Measurements from ENCODE around the gene CLIC4. TPM values are rescaled to one million over a fixed set of nuclear protein-coding genes. Genes with fewer than 3 reads are reported as not detected.
"Not testable (repeated sequence)": the region's sequence is repeated elsewhere in the genome, so short reads cannot be mapped to it uniquely, and the experiment has no call there.

CLIC4 gene
- total and polyA plus RNA-seq, 2 experiments from 2014 or later: 136 to 361 TPM

DNA sequence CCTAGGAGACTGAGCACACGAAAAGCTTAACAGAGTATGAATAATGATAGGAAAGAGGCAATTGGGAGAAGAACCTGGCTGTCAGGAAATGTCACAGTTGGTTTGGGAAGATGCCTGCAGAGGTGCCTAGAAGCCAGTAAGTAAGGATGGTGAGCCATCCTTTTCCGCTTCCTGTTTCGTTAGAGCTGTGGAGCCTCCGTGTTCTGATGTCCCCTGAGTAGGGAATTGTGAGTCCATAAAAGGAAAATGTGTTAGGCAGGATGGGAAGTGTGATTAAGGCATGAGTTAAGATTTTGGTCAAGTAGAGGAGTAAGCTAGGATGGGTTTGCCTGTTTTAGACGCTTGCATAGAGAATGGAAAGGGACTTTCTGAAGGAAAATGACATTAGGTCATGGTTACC, 9.0 kb downstream of the CLIC4 start:
- Histone ChIP-seq H3K27me3 (no peaks in the 10 kb centered on the region), H3K4me1 (ENCODE audit: low read depth) (peaks cover 22% of the 10 kb centered on the region), H3K36me3 (no peaks in the 10 kb centered on the region), H3K9me3 (ENCODE audit: low read depth) (no peaks in the 10 kb centered on the region), H3K4me3 (no peak overlapping the region), H3K27ac (peak overlapping the region; percentile 46)
- TF ChIP-seq, protein P1, sequence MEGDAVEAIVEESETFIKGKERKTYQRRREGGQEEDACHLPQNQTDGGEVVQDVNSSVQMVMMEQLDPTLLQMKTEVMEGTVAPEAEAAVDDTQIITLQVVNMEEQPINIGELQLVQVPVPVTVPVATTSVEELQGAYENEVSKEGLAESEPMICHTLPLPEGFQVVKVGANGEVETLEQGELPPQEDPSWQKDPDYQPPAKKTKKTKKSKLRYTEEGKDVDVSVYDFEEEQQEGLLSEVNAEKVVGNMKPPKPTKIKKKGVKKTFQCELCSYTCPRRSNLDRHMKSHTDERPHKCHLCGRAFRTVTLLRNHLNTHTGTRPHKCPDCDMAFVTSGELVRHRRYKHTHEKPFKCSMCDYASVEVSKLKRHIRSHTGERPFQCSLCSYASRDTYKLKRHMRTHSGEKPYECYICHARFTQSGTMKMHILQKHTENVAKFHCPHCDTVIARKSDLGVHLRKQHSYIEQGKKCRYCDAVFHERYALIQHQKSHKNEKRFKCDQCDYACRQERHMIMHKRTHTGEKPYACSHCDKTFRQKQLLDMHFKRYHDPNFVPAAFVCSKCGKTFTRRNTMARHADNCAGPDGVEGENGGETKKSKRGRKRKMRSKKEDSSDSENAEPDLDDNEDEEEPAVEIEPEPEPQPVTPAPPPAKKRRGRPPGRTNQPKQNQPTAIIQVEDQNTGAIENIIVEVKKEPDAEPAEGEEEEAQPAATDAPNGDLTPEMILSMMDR (IDR thresholded peaks at IDR 0.05; ENCODE audit: low read depth, low read length): no peak
- peak in 1 of 2 donors; percentile 68 for DNase-seq (ENCODE audit: low read depth in 1 of 2, low spot score in 1 of 2)

DNA sequence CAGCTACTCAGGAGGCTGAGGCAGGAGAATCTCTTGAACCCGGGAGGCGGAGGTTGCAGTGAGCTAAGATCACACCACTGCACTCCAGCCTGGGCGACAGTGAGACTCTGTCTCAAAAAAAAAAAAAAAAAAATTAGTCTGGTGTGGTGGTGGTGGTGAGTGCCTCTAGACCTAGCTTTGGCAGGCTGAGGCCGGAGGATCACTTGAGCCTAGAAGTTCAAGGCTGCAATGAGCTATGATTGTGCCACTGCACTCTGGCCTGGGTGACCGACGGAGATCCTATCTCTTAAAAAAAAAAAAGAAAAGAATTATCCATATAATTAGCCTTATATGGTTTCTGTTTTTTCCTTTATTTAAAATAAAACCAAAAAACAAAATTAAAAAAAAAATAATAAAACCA, 10.1 kb downstream of the CLIC4 start:
- not testable (repeated sequence) for H3K9me3 ChIP-seq (ENCODE audit: low read depth); H3K36me3 ChIP-seq; H3K27ac ChIP-seq; DNase-seq (ENCODE audit: low read depth in 1 of 2, low spot score in 1 of 2); H3K27me3 ChIP-seq; H3K4me3 ChIP-seq
- peaks cover 22% of the 10 kb centered on the region for H3K4me1 ChIP-seq (ENCODE audit: low read depth)

DNA sequence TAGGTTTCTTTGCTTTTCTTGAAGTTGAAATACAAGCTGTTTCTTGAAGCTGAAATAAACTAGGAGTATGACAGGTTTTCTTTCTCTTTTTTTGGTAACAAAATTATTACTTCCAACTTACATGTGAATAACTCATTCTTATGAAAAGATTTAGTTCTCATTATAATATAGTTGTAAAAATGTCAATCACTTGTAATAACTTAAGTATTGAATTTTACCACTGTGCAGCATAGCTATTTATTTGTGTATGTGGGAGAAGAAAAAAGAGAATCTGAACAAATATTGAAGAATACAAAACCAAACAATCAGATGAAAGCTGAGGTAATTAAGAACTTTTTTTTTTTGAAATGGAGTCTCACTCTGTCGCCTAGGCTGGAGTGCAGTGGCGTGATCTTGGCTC, 11.1 kb downstream of the CLIC4 start:
- peaks cover 29% of the 10 kb centered on the region for H3K4me1 ChIP-seq (ENCODE audit: low read depth)
- no peaks in the 10 kb centered on the region for H3K27me3 ChIP-seq
- no peak overlapping the region for H3K27ac ChIP-seq
- H3K36me3 ChIP-seq: no peaks in the 10 kb centered on the region
- no peak overlapping the region for H3K4me3 ChIP-seq
- no peak for DNase-seq (ENCODE audit: low read depth in 1 of 2, low spot score in 1 of 2)
- no peaks in the 10 kb centered on the region for H3K9me3 ChIP-seq (ENCODE audit: low read depth)
- TF ChIP-seq, protein P1 (IDR thresholded peaks at IDR 0.05; ENCODE audit: low read depth, low read length): no peak

DNA sequence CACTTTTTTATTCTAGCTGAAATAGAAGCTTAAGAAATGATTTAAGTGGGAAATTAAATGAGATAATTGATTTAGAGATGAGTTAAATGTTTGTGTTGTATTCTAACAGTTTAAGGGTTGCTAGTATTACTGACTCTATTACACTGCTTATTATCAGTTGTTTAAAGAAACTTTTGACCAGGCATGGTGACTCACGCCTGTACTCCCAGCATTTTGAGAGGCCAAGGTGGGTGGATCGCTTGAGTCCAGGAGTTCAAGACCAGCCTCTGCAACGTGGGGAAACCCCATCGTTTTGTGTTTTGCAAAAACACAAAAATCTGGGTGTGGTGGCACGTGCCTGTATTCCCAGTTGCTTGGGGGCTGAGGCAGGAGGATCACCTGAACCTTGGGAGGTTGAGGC, 14.2 kb downstream of the CLIC4 start:
- Histone ChIP-seq H3K9me3 (ENCODE audit: low read depth) (no peaks in the 10 kb centered on the region), H3K4me1 (ENCODE audit: low read depth) (peaks cover 9% of the 10 kb centered on the region), H3K36me3 (no peaks in the 10 kb centered on the region), H3K27me3 (no peaks in the 10 kb centered on the region), H3K27ac (no peak overlapping the region), H3K4me3 (no peak overlapping the region)
- DNase-seq (ENCODE audit: low read depth in 1 of 2, low spot score in 1 of 2): no peak
- TF ChIP-seq, protein P1 (IDR thresholded peaks at IDR 0.05; ENCODE audit: low read depth, low read length): no peak

DNA sequence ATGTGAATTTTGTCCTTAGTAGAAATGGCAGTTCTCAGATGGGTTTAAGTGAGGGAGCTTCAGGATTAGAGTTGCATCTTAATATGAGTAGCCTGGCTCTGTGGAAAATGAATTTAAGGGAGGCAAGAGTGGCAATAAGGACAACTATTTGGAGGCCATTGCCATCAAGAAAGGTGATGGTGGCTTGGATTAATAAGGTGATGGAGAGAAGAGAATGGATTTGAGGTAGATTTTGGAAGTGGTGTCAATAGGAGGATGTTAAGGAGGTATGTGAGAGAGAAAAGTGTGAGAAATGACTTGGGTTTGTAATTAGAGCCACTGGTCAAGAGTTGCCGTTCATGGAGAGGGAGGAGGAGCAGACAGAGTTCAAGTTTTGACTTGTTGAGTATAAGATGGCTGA, 16.3 kb downstream of the CLIC4 start:
- H3K36me3 ChIP-seq: no peaks in the 10 kb centered on the region
- TF ChIP-seq, protein P1 (IDR thresholded peaks at IDR 0.05; ENCODE audit: low read depth, low read length): no peak
- no peaks in the 10 kb centered on the region for H3K27me3 ChIP-seq
- peaks cover 25% of the 10 kb centered on the region for H3K4me1 ChIP-seq (ENCODE audit: low read depth)
- H3K9me3 ChIP-seq (ENCODE audit: low read depth): no peaks in the 10 kb centered on the region
- no peak overlapping the region for H3K27ac ChIP-seq
- no peak overlapping the region for H3K4me3 ChIP-seq
- no peak for DNase-seq (ENCODE audit: low read depth in 1 of 2, low spot score in 1 of 2)

DNA sequence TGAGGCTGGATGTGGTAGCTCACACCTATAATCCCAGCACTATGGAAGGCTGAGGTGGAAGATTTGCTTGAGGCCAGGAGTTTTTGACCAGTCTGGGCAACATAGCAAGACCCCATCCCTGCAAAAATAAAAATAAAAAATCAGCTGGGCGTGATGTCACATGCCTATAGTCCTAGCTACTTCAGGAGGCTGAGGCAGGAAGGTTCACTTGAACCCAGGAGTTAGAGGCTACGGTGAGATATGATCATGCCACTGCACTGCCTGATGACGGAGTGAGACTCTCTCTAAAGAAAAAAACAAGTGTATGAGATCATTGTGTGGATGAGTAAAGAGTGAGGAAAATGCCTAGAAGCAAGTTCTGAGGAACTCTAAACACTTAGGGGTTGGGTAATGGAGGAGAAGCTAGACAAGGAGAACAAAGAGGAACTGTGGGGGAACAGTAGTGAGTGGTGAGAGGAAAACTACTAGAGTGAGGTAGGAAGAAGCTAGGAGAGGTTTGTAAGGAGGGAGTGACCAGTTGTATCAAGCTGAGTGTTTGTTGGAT, 17.0 kb downstream of the CLIC4 start:
- Histone ChIP-seq H3K4me1 (ENCODE audit: low read depth) (peaks cover 25% of the 10 kb centered on the region), H3K27ac (peak overlapping the region; percentile 50), H3K4me3 (no peak overlapping the region), H3K27me3 (no peaks in the 10 kb centered on the region), H3K36me3 (no peaks in the 10 kb centered on the region), H3K9me3 (ENCODE audit: low read depth) (no peaks in the 10 kb centered on the region)
- TF ChIP-seq, protein P1 (IDR thresholded peaks at IDR 0.05; ENCODE audit: low read depth, low read length): no peak
- DNase-seq (ENCODE audit: low read depth in 1 of 2, low spot score in 1 of 2): no peak

Measured in cardiac muscle cell (in vitro differentiated cells and primary cell).